Stimulated activated CD8-positive, alpha-beta memory T cell treated with anti-CD3 and anti-CD28 coated beads, Interleukin-15, amount 100 ng/mL, for 1 hour (primary cell): ENCODE measurements around the gene KAZN.
"Not testable (repeated sequence)": the region's sequence is repeated elsewhere in the genome, so short reads cannot be mapped to it uniquely, and the experiment has no call there.

Source experiments
- DNase-seq: peaks from one replicate; pipeline ENCODE4 v3.0.0-alpha.2; 2020; ENCODE audit warnings: low read depth

Gene KAZN

DNA sequence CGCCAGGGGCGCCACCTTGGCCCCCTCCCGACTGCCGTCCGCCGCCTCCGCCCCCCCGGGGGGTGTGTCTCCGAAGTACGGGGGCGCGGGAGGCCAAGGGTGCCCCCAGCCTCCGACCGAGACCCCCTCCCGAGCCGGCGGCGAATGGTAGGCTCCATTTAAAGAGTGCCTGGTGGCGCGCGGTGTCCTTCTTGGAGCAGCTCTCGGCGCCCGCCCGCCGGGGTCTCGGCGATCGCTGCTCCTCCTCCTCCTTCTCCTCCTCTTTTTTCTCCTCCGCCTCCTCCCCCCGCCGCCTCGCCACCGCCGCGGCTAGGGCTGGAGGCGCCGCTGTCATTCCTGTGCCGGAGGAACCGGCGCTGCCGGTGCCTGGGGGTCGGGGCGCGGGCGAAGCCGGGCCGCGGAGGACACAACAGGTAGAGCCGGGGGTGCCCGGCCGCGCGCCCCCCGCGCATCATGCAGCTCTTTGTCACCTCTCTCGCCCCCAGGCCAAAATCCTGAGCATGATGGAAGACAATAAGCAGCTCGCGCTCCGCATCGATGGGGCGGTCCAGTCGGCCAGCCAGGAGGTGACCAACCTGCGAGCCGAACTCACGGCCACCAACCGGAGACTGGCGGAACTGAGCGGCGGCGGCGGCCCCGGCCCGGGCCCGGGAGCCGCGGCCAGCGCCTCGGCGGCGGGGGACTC is at the start of gene KAZN:
Gene KAZN (plus strand): TSS at position 188 of the 685 bp plus-strand sequence.
- no peak for DNase-seq

DNA sequence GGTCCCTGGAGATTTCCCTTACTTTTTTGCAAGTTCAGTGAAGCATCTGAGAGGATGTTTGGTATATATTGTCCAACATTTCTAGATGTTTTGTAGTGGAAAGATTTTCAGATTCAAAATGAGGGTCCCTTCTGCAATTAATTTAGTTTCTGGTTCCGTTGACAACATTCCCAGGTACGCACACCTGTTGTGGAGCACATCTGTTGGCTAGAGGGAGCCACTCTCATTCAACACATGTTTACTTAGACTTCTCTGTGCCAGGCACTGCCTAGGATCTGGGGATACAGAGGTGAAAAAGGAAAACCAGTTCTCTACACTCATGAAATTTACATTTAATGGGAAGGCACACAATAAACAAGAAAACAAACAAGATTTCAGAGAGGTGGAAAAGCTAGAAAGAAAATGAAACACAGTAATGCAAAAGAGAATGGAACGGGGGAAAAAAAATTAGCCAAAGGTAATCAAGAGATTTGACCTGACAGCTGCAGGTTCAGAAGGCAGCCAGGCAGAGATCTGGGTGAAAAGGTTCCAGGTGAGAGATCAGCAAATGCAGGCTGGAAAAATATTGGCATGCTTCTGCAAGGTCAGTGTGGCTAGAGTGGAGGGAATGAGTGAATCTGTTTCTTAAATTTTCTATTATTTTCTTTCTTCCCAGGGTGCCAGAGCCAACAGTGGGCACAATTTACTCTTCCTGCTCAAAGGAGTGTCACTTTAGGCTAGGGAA is 48.4 kb upstream of the KAZN start:
- DNase-seq, result no peak

DNA sequence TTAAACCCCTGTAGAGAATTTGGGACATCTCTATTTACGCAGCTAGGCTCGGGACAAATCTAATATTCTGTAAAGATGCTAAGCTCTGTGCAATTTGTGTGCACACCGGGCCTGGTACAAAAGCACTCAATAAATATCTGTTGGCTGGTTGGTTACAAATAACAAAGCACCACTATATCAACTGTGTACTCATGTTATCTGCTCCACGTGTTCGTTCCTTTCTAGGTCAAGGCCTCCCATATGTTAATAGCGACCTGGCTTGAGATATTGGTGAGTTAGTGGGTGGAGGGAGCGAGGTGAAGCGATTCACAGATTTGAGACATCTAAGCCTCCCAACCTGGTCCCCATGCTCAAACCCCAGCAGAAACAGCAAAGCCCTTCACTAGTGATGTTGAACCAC is 47.1 kb upstream of the KAZN start:
- DNase-seq, result no peak

DNA sequence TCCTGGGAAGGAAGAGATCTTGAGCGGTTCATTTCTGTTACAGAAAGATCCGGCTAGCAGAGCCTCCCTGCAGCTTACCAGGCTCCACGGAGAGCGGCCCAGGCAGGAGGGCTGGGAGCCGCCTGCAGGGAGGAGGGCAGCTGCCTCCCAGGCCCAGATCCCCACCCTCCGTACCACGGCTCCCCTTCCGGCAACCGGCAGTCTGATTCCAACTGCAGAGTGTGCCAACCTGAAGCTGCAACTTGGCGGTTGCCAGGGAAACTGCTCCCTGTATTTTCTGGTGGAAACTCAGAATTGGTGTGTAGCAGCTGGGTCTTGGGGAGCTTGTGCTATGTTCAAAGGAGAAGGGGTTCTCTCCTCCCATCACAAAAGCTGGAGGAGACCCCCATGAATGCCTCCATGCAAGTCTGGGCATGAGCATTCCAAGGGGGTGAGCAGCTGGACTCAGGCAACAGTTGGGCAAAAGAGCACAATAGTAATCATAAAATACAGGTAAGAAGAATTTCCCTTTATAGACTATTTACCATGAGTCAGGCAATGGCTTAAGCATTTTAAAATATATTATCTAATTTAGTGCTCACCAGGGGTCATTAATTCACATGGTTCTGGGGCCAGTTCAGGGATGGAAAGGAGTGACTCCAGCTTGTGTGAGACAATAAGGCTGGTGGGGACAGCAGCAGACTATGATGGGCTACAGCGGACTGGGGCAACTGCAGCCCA is 46.1 kb upstream of the KAZN start:
- DNase-seq, result no peak

- no peak for DNase-seq
These were observed 44.8 kb upstream of the KAZN start for GRCh38 chr1:14553711-14554110.

DNA sequence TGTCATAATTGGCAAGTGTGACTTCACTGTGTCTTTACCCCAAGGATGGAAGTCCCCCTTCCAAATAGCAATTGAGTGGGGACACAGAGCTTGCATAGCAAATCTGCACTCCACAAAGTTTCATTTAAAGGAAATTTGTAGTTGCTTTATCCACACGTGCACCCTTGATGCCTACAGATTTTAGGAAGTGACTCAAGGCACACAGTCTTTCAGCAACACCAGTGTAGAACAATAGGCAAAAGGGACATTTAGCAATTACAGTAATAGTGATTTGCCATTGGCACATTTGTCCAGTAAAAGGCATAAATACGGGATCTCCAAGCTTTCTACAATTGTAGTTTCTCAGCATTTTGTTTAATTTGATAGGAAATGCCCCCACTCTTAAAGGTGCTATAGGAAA is 43.4 kb upstream of the KAZN start:
- DNase-seq, result no peak

DNA sequence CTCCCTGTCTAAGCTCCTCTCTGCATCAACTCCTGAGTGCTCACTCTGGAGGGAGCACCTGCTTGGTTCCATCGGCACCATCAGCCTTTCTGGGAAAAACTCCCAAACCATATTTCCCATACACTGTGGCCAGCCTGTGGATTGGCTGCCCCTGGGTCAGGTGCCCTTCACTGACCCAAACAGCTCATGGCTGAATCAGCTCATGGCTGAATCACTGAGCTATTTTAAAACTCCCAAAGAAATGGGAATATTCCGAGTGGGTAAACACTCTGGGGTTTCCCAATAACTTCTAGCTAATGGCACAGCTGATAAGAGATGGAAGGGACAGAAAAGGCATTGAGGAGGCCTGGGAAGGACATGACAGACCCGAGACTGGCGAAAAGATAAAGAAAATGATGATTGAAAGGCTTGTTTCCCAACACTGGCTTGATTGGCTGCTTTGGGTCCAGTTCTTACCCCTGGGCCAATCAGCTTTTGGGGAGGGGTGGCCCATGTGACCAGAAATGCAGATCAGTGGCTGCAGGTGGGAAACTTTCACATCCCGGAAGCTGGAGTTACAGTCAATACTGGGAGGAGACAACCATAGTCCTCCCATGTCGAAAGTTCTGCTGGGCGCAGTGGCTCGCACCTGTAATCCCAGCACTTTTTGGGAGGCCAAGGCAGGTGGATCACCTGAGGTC is 37.3 kb upstream of the KAZN start:
- DNase-seq, result no peak

GRCh38 chr1:14565090-14565489 is 33.4 kb upstream of the KAZN start:
- DNase-seq, result no peak

DNA sequence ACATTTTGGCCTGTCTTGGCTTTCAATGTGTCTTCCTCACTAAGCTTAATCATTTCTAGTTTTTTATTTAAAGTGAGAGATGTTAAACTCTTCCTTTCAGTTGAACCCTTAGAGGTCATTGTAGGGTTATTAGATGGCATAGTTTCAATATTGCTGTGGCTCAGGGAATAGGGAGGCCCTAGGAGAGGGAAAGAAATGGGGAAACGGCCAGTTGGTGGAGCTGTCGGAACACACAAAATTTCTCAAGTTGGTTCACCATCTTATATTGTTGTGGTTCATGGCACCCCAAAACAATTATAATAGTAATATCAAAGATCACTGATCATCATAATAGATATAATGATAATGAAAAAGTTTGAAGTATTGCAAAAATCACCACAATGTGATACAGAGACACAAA is 31.4 kb upstream of the KAZN start:
- DNase-seq, result no peak

- DNase-seq, result no peak
These were observed 30.6 kb upstream of the KAZN start for GRCh38 chr1:14567903-14568302.

- DNase-seq, result no peak
These were observed 29.6 kb upstream of the KAZN start for GRCh38 chr1:14568716-14569355.

DNA sequence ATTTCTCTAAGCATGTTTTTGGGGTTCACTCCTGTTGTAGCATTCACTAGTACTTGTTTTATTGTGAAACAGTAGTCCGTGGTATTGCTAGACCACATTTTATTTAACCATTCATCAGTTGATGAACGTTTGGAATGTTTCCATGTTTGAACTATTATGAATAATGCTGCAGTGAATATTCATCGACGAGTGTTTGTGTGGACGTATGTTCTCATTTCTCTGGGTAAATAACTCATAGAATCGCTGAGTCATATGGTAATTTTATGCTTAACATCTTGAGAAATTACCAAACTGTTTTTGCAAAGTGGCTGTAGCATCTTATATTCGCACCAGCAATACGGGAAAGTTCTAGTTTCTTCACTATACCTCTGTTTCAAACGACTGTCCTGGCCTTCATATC is 28.0 kb upstream of the KAZN start:
- no peak for DNase-seq

- no peak for DNase-seq
These were observed 26.4 kb upstream of the KAZN start for GRCh38 chr1:14571810-14572767.

DNA sequence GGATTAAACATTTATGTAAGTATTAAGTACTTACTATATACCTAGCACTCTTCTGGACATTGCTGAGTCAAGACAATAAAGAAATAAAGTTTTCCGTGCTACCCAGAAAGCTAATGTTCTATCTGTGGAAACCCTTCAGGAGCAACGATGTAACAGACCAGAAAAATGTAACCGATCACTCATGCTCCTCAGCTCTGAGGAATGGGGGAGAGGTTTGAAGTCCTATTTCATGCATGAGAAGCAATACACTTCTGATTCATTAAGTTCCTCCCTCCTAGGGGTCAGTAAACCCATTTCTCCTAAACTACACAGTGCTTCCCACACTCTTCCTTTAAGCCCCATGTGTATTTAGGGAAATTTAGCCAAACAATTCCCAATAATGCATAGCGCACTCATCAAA is 25.6 kb upstream of the KAZN start:
- no peak for DNase-seq

DNA sequence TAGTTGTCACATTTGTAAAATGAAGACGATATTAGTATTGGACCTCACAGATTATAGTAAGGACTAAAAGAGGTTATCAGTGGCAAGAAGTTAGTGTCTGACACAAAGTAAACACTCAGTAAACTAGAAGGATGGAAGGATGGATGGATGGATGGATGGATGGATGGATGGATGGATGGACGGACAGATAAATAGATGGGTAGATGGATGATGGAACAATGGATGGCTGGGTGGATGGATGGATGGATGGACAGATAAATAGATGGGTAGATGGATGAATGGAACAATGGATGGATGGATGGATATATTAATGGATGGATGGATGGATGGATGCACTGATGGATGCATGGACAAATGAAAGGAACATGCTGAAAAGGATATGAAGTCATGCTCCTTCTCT is 22.3 kb upstream of the KAZN start:
- DNase-seq, result no peak

DNA sequence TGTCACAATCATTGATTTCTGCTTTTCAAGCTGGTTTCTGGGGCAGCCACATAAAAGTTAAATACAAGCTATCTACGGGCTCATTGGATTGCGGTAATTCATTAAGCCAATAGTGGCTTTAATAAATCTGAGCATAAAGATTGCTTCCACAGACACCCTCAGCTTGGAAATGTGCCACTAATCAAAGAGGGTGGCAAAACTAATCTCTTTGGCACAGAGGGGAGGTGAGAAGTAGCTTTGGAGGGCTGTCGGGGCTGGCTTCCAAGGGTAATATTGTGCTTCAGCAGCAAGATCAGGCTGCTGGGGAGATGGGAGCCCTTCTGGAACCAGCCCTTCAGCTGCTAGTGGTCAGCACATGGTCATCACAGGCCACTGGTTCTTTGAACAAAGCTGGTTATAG is 21.2 kb upstream of the KAZN start:
- no peak for DNase-seq

DNA sequence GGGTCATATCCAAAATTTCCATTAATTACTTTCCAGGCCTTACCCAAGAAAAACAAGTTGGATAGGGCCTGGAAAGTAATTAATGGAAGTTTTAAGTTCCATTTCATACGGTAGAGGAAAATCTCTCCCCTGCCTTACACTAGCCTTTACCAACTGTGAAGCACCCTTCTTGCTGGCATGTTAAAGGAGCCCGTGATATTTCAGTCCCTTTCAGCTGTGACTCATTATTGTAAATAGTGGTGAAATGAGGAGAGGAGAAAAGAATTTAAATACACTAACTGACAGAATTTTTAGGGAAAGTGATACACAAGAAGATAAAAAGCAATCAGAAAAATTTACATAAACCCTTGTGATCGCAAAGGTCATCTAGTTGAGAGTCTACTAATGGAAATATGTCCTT is 20.3 kb upstream of the KAZN start:
- no peak for DNase-seq

DNA sequence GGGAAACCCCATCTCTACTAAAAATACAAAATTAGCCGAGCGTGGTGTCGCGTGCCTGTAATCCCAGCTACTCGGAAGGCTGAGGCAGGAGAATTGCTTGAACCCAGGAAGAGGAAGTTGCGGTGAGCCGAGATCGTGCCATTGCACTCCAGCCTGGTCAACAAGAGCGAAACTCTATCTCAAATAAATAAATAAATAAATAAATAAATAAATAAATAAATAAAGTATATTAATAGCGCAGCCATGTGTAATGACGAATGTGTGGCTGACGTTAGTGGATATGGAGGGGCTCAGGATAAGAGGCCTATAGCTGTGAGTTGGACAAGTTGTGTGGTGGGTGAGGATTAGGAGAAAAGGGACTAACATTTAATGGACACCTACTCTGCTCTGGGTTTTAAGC is 18.2 kb upstream of the KAZN start:
- DNase-seq, result not testable (repeated sequence)

GRCh38 chr1:14580986-14581385 is 17.5 kb upstream of the KAZN start:
- no peak for DNase-seq

DNA sequence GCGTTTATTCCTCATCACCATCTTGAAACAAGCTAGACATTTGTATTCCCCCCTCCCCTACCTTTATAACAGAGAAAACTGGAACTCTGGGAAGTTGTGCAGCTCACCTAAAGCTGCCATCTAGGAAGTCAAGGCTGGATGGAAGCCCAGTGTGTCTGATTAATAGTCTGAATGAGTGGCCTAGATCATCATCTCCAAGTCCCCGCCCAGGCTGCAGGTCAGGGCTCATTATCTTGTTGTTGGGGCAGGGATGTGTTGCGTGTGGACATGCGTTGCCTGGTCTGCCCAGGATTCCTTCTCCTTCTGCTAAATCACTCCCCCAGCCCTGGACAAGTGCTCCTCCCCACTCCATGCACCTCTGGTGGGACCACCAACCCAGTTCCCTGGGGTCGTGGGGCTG is 14.7 kb upstream of the KAZN start:
- DNase-seq, result no peak

DNA sequence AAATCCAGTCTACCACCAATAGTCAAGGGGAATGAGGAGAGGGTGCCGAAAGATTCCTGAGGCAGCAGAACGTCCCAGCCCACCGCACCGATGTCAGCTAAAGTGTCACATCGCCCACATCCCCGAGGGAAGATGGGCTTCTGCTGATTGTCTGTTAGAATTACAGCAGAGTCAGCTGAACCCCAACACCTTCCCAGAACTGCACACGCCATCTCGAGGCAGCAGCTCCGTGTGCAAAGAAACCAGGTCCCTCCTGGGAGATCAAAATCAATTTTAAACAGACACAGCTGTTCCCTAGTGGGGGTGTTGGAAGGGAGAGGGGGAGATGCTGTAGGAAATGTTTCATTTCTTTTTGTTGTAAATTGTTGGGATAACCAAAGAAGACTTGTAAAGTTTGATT is 12.8 kb upstream of the KAZN start:
- DNase-seq, result no peak
